ENCODE results near the gene DNAAF8. TPM values are rescaled to one million over a fixed set of nuclear protein-coding genes. Genes with fewer than 3 reads are reported as not detected.

The DNAAF8 gene
- total and polyA plus RNA-seq, 7 donors: 0.42 to 2.1 (median 1.2) TPM; not detected in 1

DNA sequence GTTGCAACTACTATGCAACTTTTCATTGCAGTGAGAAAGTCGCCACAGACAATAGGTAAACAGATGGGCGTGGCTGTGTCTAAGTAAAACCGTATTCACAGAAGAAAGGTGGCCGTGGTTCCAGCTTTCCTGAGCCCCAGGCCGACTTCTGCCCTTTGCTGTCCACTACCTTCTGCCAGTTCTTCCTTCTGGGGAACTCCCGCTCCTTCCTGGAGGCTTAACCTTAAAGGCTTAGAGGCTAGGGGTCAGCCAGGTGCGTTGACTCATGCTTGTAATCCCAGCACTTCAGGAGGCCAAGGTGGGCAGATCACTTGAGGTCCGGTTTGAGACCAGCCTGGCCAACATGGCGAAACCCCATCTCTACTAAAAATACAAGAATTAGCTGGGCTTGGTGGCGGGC lies 55.9 kb downstream of the DNAAF8 start:
- Histone ChIP-seq H3K27ac (no peak overlapping the region), H3K4me1 (no peaks in the 10 kb centered on the region), H3K36me3 (ENCODE audit: insufficient read depth in 1 of 2, low read depth in 1 of 2) (no peaks in the 10 kb centered on the region), H3K4me3 (no peak overlapping the region), H3K9me3 (no peaks in the 10 kb centered on the region), H3K27me3 (ENCODE audit: insufficient read depth in 3 of 3, low read length in 2 of 3) (no peaks in the 10 kb centered on the region)
- TF ChIP-seq, protein P1, sequence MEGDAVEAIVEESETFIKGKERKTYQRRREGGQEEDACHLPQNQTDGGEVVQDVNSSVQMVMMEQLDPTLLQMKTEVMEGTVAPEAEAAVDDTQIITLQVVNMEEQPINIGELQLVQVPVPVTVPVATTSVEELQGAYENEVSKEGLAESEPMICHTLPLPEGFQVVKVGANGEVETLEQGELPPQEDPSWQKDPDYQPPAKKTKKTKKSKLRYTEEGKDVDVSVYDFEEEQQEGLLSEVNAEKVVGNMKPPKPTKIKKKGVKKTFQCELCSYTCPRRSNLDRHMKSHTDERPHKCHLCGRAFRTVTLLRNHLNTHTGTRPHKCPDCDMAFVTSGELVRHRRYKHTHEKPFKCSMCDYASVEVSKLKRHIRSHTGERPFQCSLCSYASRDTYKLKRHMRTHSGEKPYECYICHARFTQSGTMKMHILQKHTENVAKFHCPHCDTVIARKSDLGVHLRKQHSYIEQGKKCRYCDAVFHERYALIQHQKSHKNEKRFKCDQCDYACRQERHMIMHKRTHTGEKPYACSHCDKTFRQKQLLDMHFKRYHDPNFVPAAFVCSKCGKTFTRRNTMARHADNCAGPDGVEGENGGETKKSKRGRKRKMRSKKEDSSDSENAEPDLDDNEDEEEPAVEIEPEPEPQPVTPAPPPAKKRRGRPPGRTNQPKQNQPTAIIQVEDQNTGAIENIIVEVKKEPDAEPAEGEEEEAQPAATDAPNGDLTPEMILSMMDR (IDR thresholded peaks at IDR 0.05): no peak
- 76 to 82% (median 80%) methylated on average over 10 of the region's 10 CpGs for WGBS, 3 donors
- intact Hi-C loops (cut with DNase I): no loop called here
- DNase-seq: no peak
- ATAC-seq: no peak

DNA sequence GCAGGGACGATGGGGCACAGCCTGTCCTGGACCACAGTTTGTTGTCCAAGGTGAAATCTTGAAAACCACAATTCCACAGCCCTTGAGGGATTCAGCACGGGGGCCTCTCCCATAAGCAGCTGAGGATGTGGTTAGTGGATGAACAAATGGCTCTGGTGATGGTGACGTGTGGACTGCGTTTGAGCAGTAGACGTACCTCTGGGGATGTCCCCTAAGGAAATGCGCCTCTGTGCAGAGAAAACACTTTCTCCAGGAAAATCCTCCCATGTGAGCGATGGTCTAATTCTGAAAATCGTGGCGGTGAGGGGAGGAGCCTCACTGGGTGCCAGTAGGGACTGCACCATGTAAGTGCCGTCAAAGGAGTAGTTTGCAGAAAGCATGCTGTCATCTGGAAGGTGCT lies 56.5 kb downstream of the DNAAF8 start:
- intact Hi-C loops (cut with DNase I): no loop called here
- H3K4me1 ChIP-seq: no peaks in the 10 kb centered on the region
- H3K36me3 ChIP-seq (ENCODE audit: insufficient read depth in 1 of 2, low read depth in 1 of 2): no peaks in the 10 kb centered on the region
- DNase-seq (no peak), ATAC-seq (no peak)
- no peaks in the 10 kb centered on the region for H3K27me3 ChIP-seq (ENCODE audit: insufficient read depth in 3 of 3, low read length in 2 of 3)
- no peaks in the 10 kb centered on the region for H3K9me3 ChIP-seq
- WGBS, 3 donors: 60 to 62% (median 61%) methylated on average over 10 of the region's 10 CpGs
- H3K4me3 ChIP-seq: no peak overlapping the region
- TF ChIP-seq, protein P1 (IDR thresholded peaks at IDR 0.05): no peak
- H3K27ac ChIP-seq: no peak overlapping the region

- intact Hi-C loops (cut with DNase I): no loop called here
- no peaks in the 10 kb centered on the region for H3K4me1 ChIP-seq
Observed at GRCh38 chr16:4792951-4793513, 58.7 kb downstream of the DNAAF8 start.

GRCh38 chr16:4795181-4795827 lies 61.0 kb downstream of the DNAAF8 start, which contains the start of gene SMIM22:
SMIM22 (plus strand) TSS chr16:4795369; CDS start chr16:4795735, 366 bp downstream.
- H3K4me3 ChIP-seq: no peak within 1 kb of the TSS

More at GRCh38 chr16:4792951-4793513, 58.7 kb downstream of the DNAAF8 start:
- Histone ChIP-seq H3K27me3 (ENCODE audit: insufficient read depth in 3 of 3, low read length in 2 of 3) (no peaks in the 10 kb centered on the region), H3K27ac (no peak overlapping the region), H3K9me3 (no peaks in the 10 kb centered on the region), H3K36me3 (ENCODE audit: insufficient read depth in 1 of 2, low read depth in 1 of 2) (peaks cover 0 to 13% of the 10 kb centered on the region in 2 donors), H3K4me3 (no peak overlapping the region)
- DNase-seq (no peak), ATAC-seq (no peak)
- WGBS, 3 donors: 62 to 67% (median 67%) methylated on average over 13 of the region's 13 CpGs
- TF ChIP-seq, protein P1 (IDR thresholded peaks at IDR 0.05): no peak

More at GRCh38 chr16:4795181-4795827, 61.0 kb downstream of the DNAAF8 start, which contains the start of gene SMIM22:
- H3K36me3 ChIP-seq (ENCODE audit: insufficient read depth in 1 of 2, low read depth in 1 of 2): peaks cover 0 to 30% of the 10 kb centered on the region in 2 donors
- peak in 1 of 4 donors; percentile 13 for ATAC-seq
- no peak within 1 kb of the TSS for H3K27ac ChIP-seq
- H3K9me3 ChIP-seq: no peaks in the 10 kb centered on the region
- TF ChIP-seq, protein P1 (IDR thresholded peaks at IDR 0.05): no peak
- WGBS, 3 donors: 68 to 75% (median 68%) methylated on average over 11 to 14 of the region's 14 CpGs
- no peak for DNase-seq
- no peaks in the 10 kb centered on the region for H3K4me1 ChIP-seq
- H3K27me3 ChIP-seq (ENCODE audit: insufficient read depth in 3 of 3, low read length in 2 of 3): no peaks in the 10 kb centered on the region
- intact Hi-C loops (cut with DNase I): no loop called here

Measured in psoas muscle (tissue), 8 donors.